ENCODE results near the gene PRKCQ. TPM values are rescaled to one million over a fixed set of nuclear protein-coding genes. Genes with fewer than 3 reads are reported as not detected.

PRKCQ gene
- total RNA-seq, 1 donor from 2014 or later: 0.16 TPM

- ATAC-seq (no peak), DNase-seq (ENCODE audit: missing footprints) (no peak)
- intact Hi-C loops (cut with DNase I): no loop called here
Measured at GRCh38 chr10:6579183-6579903, 733 bp downstream of the PRKCQ start.

GRCh38 chr10:6578795-6579182, 1.3 kb downstream of the PRKCQ start:
- no peak for DNase-seq (ENCODE audit: missing footprints)
- ATAC-seq: no peak
- intact Hi-C loops (cut with DNase I): no loop called here

- intact Hi-C loops (cut with DNase I): no loop called here
- no peak for DNase-seq (ENCODE audit: missing footprints)
- no peak for ATAC-seq
Measured at GRCh38 chr10:6578251-6578771, 1.8 kb downstream of the PRKCQ start.

GRCh38 chr10:6576326-6576725, 3.8 kb downstream of the PRKCQ start:
- ATAC-seq: no peak
- intact Hi-C loops (cut with DNase I): no loop called here
- DNase-seq (ENCODE audit: missing footprints): no peak

- intact Hi-C loops (cut with DNase I): no loop called here
- no peak for DNase-seq (ENCODE audit: missing footprints)
- ATAC-seq: no peak
Measured at GRCh38 chr10:6574664-6575176, 5.4 kb downstream of the PRKCQ start.

DNA sequence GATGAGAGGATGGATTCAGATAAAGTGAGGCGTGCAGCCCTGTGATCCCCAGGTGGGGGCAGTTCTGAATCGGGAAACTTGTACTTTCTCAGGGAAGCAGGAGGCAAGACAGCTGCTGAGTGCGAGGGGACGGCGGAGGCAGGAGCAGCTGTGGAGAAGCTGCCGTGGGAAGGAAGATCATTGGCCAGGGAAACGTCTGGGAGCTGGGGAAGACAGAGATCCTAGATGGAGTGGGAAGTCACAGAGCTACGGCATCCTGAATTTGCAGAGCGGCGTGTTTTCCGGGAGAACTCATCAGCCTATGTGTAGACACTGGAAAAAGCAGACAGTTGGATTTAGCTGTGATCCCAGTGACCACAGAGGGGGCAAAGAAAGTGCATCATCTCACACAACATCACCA, 9.2 kb downstream of the PRKCQ start:
- intact Hi-C loops (cut with DNase I): no loop called here
- DNase-seq (ENCODE audit: missing footprints): no peak
- ATAC-seq: no peak

- intact Hi-C loops (cut with DNase I): no loop called here
- ATAC-seq: no peak
Measured at GRCh38 chr10:6569259-6569658, 10.8 kb downstream of the PRKCQ start.

DNA sequence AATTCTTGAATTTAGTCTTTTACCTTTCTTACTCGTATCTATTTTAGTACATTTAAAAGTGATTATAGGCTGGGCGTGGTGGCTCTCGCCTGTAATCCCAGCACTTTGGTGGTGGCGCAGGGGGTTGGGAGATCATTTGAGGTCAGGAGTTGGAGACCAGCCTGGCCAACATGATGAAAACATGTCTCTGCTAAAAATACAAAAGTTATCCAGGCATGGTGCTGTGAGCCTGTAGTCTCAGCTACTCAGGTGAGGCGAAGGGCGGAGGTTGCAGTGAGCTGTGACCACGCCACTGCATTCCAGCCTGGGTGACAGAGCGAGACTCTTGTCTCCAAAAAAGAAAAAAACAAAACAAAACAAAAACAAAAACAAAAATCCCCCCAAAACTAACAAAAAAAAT, 12.2 kb downstream of the PRKCQ start:
- intact Hi-C loops (cut with DNase I): no loop called here
- no peak for ATAC-seq
- DNase-seq (ENCODE audit: missing footprints): no peak

More at GRCh38 chr10:6569259-6569658, 10.8 kb downstream of the PRKCQ start:
- DNase-seq (ENCODE audit: missing footprints): no peak

- DNase-seq (ENCODE audit: missing footprints) (no peak), ATAC-seq (no peak)
- intact Hi-C loops (cut with DNase I): no loop called here
Measured at GRCh38 chr10:6567203-6567703, 12.8 kb downstream of the PRKCQ start.

DNA sequence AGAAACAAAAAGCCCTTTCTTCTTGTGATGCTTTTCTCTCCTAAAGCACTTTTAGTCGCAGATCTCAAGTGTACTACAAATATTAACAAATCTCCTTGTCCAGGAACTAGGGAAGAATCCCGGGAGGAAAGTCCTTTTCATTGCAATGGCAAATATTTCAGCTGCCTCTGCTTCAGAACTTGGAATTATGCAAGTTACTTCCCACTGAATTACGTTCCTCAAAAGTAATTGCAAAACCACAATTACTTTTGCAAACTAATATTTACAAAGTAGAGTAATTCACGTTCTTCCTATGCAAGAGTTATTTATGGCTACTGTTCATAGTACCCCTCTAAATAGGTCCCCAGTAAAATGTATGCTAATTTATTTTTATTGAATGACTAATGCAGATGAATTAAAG, 14.5 kb downstream of the PRKCQ start:
- intact Hi-C loops (cut with DNase I): no loop called here
- no peak for DNase-seq (ENCODE audit: missing footprints)
- no peak for ATAC-seq

DNA sequence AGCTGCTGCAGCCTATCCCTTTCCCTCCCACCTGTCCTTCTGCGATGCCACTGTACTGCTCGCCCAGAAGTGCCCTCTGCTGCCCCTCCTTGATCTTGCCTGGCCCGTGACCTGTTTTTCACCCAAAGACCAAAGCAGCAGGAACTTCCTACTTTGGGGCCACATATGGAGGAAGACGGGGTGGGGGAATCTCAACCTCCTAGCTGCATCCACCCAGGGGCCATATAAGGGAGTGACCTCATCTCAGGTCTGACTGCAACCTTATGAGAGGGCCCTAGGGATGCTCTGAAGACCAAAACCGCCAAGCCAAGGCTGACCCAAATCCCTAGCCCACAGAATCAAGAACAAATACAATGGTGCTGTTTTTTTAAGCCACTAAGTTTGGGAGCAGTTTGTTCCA, 15.7 kb downstream of the PRKCQ start:
- ATAC-seq (no peak), DNase-seq (ENCODE audit: missing footprints) (no peak)
- intact Hi-C loops (cut with DNase I): no loop called here

GRCh38 chr10:6563731-6564130, 16.3 kb downstream of the PRKCQ start:
- ATAC-seq (no peak), DNase-seq (ENCODE audit: missing footprints) (no peak)
- intact Hi-C loops (cut with DNase I): no loop called here

DNA sequence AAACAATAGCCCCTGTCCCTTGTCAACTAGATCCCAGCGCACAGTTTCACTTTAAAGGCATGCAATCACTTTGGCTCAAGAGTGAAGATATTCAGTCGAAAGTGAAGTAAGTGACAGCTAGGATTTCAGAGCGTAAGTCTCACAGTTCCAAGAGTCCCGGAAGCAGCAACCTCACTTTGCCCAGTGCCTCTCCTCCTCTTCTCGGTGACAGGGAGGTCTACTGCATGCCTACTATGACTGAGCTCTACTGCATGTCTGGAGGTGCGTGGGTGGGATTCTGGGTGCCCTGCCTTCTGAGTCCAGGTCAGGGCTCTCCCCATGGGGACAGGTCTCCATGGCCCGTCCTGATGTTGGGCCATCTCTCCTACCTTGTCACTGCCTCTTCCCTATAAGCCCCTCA, 17.0 kb downstream of the PRKCQ start:
- DNase-seq (ENCODE audit: missing footprints) (no peak), ATAC-seq (no peak)
- intact Hi-C loops (cut with DNase I): no loop called here

- no peak for DNase-seq (ENCODE audit: missing footprints)
- intact Hi-C loops (cut with DNase I): no loop called here
- no peak for ATAC-seq
Measured at GRCh38 chr10:6562221-6562620, 17.9 kb downstream of the PRKCQ start.

DNA sequence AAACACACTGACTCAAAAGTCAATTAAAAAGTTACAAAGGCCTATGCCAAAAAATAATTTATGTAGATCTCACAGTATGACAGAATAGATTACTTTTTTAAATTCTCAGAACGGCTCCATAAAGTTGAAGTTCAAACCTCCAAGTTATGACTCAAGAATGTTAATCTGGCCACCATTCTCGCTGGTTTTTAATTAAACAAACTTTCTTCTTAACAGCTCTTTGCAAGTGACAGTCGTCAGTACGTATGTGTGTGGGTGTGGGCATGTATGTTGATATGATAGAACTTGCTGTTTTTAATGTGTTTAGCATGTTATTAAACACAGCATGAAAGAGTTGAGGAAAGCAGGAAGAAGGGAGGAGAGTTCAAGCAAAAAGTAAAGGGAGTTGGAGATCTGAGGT, 18.5 kb downstream of the PRKCQ start:
- intact Hi-C loops (cut with DNase I): no loop called here

DNA sequence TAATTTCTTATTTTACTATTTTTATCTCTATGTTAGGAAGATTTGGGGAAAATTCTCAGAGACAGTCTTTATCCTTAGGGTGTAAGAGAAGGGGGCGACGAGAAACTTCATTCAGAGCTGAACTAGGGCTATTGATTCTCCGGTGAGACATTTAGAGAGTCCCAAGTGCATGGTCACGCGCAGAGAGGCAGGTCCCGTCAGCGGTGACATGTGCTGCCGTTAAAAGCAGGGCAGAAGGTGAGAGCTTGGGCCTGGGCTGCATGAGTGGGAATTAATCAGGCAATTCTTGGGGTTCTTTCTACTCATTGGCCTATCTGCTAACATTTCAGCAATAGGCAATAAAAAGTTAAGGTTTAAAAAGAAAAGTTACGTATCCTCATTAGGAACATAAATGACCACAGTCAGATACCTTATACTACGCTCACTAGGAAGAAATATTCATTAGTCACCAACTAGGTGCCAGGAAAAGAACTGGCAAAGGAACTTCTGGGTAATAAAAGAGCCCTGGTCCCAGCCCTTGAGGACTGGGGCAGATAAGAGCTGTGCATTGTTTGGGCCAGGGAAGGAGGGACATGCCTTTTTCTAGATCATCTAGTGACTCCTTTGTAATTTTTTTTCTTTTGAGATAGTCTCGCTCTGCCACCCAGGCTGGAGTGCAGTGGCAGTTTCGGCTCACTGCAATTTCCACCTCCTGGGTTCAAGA, 21.2 kb downstream of the PRKCQ start:
- intact Hi-C loops (cut with DNase I): no loop called here
- ATAC-seq (no peak), DNase-seq (ENCODE audit: missing footprints) (no peak)

More for the DNA sequence above, 18.5 kb downstream of the PRKCQ start:
- no peak for DNase-seq (ENCODE audit: missing footprints)
- ATAC-seq: no peak

DNA sequence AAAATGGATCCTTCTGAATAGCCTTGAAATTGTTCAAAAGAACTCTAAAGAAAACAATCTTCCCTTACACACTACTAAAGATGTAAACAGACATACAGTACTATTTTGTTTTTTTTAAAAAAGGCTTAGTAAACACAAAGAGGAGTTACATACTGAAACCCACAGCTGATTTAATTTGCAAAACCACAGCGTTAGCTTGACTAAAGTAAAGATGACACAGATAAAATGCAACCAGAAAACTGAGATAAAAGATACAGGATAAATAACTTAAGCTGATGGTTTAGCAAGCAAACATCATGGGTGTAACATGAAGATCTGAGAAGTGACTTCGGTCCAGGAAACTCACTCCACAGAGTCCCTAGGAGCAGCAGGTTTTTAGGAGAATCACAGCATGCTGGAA, 21.8 kb downstream of the PRKCQ start:
- ATAC-seq: no peak
- DNase-seq (ENCODE audit: missing footprints): no peak
- intact Hi-C loops (cut with DNase I): no loop called here

GRCh38 chr10:6553937-6554336, 26.1 kb downstream of the PRKCQ start:
- DNase-seq (ENCODE audit: missing footprints) (no peak), ATAC-seq (no peak)
- intact Hi-C loops (cut with DNase I): no loop called here

GRCh38 chr10:6543431-6544005, 36.6 kb downstream of the PRKCQ start:
- DNase-seq (ENCODE audit: missing footprints): no peak
- intact Hi-C loops (cut with DNase I): no loop called here
- ATAC-seq: no peak

DNA sequence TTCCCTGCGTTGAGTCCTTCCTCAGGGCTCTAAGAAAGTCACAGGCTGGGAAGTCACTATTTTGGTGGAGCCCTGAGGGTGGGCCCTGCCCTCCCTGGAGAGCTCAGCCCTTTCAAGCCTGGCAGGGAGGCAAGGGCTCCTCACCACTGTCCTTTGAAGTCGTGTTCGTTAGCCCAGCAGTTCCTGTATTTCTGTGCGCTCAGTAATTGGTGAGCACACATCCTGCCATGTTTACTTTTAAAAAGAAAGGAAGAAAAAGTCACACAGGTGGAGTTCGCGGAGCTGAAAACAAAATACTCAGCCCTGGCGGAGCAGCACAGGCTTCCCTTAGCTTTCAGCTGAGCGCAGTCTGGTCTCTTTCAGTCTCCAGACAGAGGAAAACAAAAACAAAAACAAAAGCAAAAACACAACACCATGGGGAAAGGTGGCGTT, 37.1 kb downstream of the PRKCQ start:
- intact Hi-C loops (cut with DNase I): no loop called here
- no peak for ATAC-seq

More for the DNA sequence above, 37.1 kb downstream of the PRKCQ start:
- no peak for DNase-seq (ENCODE audit: missing footprints)
